ENCODE measurements around the gene INTS14.

DNA sequence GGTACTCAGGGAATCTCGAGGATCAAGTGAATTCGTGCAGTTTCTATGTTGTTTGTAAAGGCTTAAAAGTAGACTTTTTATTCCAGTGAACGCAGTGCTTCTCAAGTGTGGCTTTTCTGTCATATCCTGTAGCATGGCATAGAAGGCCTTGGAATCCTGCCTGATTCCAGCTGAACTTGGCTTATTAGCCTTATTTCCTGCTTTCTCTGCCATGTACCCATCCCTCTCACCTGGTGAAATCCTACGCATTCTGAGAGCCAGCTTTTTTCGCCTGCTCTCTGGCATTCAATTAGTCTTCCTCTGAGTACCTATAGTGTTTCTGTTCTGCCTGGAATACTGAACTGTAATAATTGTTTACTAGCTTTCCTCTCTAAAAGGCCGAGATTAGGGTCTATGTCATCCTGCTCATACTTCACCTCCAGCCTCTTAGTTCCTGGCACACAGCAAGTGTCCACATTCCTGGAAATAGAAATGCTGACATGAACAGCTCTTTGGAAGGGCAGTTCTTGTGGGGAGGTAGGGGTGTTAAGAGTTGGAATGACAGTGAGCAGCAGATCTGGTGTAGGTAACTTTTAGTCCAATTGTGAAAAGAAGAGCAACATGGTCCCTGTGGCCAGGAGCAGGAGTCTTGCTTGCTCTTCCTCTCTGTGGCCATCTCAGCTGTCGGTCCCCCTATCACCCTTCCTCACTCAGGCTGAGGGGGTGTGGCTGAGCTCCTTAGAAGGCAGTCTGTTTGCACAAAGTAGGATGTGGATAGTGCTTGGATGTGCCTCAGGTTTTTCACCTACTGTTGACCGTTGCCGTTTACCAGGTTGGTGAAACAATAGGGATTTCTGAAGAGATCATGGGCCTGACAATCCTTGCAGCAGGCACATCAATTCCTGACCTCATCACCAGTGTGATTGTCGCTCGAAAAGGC lies 41.2 kb upstream of the INTS14 start:
- no peak for TF ChIP-seq EP300 (IDR thresholded peaks at IDR 0.05; ENCODE audit: borderline replicate concordance in 1 of 2, low read depth in 2 of 2, low read length in 2 of 2)
- TF ChIP-seq CEBPB (IDR thresholded peaks at IDR 0.05; ENCODE audit: low read depth, low read length), result no peak
- TF ChIP-seq TAF1 (IDR thresholded peaks at IDR 0.05; ENCODE audit: low read depth, low read length), result no peak
- TF ChIP-seq POLR2A (IDR thresholded peaks at IDR 0.05; ENCODE audit: control extremely low read depth in 1 of 2, low read depth in 2 of 2, low read length in 2 of 2), result no peak
- no peak for TF ChIP-seq EZH2 (IDR thresholded peaks at IDR 0.05; ENCODE audit: low read depth, low read length, severe bottlenecking)
- TF ChIP-seq RAD21 (IDR thresholded peaks at IDR 0.05 in 1 of 2, conservative IDR thresholded peaks at IDR 0.05 in 1 of 2; ENCODE audit: low read depth in 2 of 2, low read length in 2 of 2), result no peak
- TF ChIP-seq, protein P1, sequence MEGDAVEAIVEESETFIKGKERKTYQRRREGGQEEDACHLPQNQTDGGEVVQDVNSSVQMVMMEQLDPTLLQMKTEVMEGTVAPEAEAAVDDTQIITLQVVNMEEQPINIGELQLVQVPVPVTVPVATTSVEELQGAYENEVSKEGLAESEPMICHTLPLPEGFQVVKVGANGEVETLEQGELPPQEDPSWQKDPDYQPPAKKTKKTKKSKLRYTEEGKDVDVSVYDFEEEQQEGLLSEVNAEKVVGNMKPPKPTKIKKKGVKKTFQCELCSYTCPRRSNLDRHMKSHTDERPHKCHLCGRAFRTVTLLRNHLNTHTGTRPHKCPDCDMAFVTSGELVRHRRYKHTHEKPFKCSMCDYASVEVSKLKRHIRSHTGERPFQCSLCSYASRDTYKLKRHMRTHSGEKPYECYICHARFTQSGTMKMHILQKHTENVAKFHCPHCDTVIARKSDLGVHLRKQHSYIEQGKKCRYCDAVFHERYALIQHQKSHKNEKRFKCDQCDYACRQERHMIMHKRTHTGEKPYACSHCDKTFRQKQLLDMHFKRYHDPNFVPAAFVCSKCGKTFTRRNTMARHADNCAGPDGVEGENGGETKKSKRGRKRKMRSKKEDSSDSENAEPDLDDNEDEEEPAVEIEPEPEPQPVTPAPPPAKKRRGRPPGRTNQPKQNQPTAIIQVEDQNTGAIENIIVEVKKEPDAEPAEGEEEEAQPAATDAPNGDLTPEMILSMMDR (IDR thresholded peaks at IDR 0.05; ENCODE audit: control extremely low read depth in 1 of 3, insufficient read depth in 1 of 3, low read depth in 1 of 3, low read length in 3 of 3), result no peak
- no peak for TF ChIP-seq JUN (IDR thresholded peaks at IDR 0.05; ENCODE audit: low read depth, low read length)
- no peak for TF ChIP-seq RFX5 (IDR thresholded peaks at IDR 0.05; ENCODE audit: borderline replicate concordance, low read depth, low read length)
- TF ChIP-seq POLR2AphosphoS5 (IDR thresholded peaks at IDR 0.05; ENCODE audit: low read depth, low read length), result no peak
- TF ChIP-seq, protein P2, sequence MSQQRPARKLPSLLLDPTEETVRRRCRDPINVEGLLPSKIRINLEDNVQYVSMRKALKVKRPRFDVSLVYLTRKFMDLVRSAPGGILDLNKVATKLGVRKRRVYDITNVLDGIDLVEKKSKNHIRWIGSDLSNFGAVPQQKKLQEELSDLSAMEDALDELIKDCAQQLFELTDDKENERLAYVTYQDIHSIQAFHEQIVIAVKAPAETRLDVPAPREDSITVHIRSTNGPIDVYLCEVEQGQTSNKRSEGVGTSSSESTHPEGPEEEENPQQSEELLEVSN (IDR thresholded peaks at IDR 0.05), result no peak
- TF ChIP-seq SIN3A (conservative IDR thresholded peaks at IDR 0.05 in 1 of 2, IDR thresholded peaks at IDR 0.05 in 1 of 2; ENCODE audit: low read depth in 1 of 2, low read length in 2 of 2), result no peak
- TF ChIP-seq PHF8 (conservative IDR thresholded peaks at IDR 0.05; ENCODE audit: low read depth, low read length), result no peak
- no peak for TF ChIP-seq HDAC2 (IDR thresholded peaks at IDR 0.05; ENCODE audit: borderline replicate concordance in 1 of 2, low read depth in 2 of 2, low read length in 2 of 2)
